BJ (cell line): Measurements from ENCODE around the gene TREML4. TPM values are rescaled to one million over a fixed set of nuclear protein-coding genes. Genes with fewer than 3 reads are reported as not detected.

Source experiments
- CTCF ChIA-PET: fragments of 350-600 bp; formaldehyde crosslinking; extraction: SDS; loops from one replicate; lab custom pipeline; 2021; ENCODE audit warnings: antibody characterized with exemption, inconsistent platforms; lab: Yijun Ruan, JAX
- POLR2A ChIA-PET: fragments of 300-600 bp; sonication (Branson Sonifier 250); formaldehyde crosslinking; extraction: SDS; loops from one replicate; lab custom pipeline; 2021; ENCODE audit warnings: antibody characterized with exemption; lab: Charles Lee
- DNase-seq: peaks from one replicate; pipeline ENCODE4 v3.0.0-alpha.2; 2011; ENCODE audit warnings: low read depth
- H3K27me3 ChIP-seq: 2 replicates; pipeline ENCODE4 v1.6.0; 2011; ENCODE audit warnings: low read length; ENCODE audit not compliant: control insufficient read depth, insufficient read depth
- H3K36me3 ChIP-seq: 2 replicates; pipeline ENCODE4 v1.5.1; 2011; ENCODE audit warnings: low read length; ENCODE audit not compliant: control insufficient read depth, insufficient read depth
- H3K4me3 ChIP-seq: 2 replicates; pipeline ENCODE4 v1.5.1; 2011; ENCODE audit warnings: low read depth, mild to moderate bottlenecking, control low read depth, low read length
- CTCF ChIP-seq: IDR thresholded peaks from 2 replicates; pipeline ENCODE4 v1.5.1; 2011; ENCODE audit warnings: low read depth, mild to moderate bottlenecking, control low read depth, inconsistent platforms, low read length, moderate library complexity; ENCODE audit not compliant: insufficient read depth
- polyA plus RNA-seq: library from polyadenylated mRNA; depleted of rRNA; stranded (reverse); fragments of >200 nt; gene quantifications from 2 replicates; pipeline ENCODE4 v1.2.3, GENCODE V29; 2011

TREML4 gene
- polyA plus RNA-seq, 1 experiment, result not detected

DNA sequence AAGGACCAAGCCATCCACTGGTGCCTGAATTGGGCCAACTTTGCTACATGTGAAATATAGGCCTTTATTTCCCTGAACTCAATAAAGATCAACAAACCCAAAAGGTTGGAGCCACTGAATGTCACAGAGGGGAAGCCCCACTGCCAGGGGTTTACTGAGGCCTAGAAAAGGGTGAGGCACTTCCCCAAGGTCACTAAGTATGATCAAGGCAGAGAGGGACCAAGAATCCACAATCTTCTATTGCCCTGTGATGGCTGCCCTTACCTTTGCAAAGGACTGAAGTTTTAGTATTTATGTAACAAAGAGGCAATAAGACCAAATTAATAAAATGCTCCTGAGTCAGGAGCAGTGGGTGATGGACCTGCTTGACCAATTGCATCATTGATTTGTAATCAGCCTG lies 40.3 kb downstream of the TREML4 start:
- no peaks in the 10 kb centered on the region for H3K27me3 ChIP-seq
- DNase-seq, result no peak
- H3K4me3 ChIP-seq, result no peak overlapping the region
- POLR2A ChIA-PET, result no interaction called here
- no peaks in the 10 kb centered on the region for H3K36me3 ChIP-seq
- no peak for TF ChIP-seq CTCF
- CTCF ChIA-PET, result no interaction called here

DNA sequence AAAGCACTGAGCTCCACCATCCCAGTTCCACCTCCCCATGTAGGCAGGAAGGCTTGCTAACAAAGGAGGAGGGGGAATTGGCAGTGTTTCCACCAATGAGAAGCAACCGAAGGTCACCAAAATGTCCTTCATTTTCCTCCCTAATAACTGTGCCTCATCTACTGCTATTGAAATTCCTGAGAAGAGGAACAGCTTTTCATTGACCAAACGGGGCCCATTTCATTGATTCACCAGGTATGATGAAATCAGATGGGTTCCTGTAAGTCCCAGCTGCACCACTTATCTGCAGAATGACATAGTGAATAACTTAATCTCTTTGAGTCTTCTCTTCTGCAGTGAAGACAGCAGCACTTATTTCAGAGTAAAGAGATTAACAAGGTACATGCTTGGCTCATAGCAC lies 41.0 kb downstream of the TREML4 start:
- TF ChIP-seq CTCF, result no peak
- DNase-seq, result no peak
- H3K4me3 ChIP-seq, result no peak overlapping the region
- H3K36me3 ChIP-seq, result no peaks in the 10 kb centered on the region
- H3K27me3 ChIP-seq, result no peaks in the 10 kb centered on the region
- ChIA-PET POLR2A (no interaction called here), CTCF (no interaction called here)

GRCh38 chr6:41269716-41270115 lies 41.6 kb downstream of the TREML4 start:
- ChIA-PET CTCF (interaction anchor here (1.6 kb wide), 1 partner anchor 10 kb away, joined by 4 read pairs; no protein-coding TSS in a partner anchor), POLR2A (no interaction called here)
- TF ChIP-seq CTCF, result no peak
- H3K4me3 ChIP-seq, result no peak overlapping the region
- H3K27me3 ChIP-seq, result no peaks in the 10 kb centered on the region
- no peak for DNase-seq
- no peaks in the 10 kb centered on the region for H3K36me3 ChIP-seq

DNA sequence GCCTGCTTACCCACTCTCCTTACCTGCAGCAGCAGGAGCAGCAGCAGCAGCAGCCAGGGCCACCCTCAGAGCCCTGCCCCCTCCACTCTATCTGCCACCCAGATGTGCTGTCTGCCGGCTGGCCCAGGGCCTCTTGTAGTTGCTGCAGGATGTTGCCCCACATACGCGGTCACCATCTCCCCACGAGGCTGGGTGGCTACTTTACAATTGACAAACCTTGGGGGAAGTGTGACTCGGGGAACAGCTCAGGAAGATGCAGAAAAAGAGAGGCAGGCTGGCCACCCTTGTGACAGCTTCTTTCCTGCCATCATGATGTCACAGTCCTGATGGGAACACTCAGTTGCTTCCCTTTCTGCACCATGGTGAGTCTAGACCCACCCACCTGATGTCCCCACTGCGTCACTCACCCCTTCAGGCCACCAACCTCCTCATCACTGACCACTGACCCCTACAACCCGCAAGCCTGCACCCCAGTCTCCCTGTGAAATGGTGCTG lies 43.8 kb downstream of the TREML4 start:
- no peak for TF ChIP-seq CTCF
- DNase-seq, result no peak
- H3K4me3 ChIP-seq, result no peak overlapping the region
- peaks cover 2% of the 10 kb centered on the region; the same call in 1 of the 2 replicates for H3K27me3 ChIP-seq
- no peaks in the 10 kb centered on the region for H3K36me3 ChIP-seq
- CTCF ChIA-PET, result no interaction called here
- POLR2A ChIA-PET, result no interaction called here

DNA sequence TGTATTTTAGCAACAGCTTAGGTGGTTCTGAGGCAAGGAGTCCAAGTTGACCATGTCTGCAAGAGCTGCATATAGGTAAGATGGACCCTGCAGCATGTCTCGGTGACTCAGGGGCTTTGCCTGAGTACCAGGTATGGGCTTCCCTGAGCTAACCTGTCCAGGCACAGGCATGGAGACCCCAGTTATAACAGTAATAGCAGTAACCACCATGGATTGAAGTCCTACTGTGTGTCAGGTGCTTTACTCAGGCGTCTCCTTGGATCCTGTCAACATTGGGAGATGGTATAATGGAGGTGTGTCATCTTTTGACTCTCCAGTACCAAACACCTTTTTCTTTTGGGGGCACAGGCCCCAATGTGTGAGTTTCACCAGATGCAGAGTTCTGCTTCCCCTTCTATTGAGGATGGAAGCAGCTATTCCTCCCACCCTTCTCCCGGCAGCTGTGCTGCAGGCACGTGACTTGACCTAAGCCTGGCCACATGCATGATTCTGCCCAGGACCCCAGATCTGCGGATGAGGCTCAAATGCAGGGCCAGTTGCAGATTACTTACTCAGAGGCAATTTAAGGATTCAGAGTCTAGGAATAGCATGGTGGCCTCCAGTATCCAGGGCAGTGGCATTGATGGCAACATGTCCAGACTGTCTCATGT lies 44.6 kb downstream of the TREML4 start:
- Histone ChIP-seq H3K4me3 (no peak overlapping the region), H3K27me3 (peaks cover 2% of the 10 kb centered on the region; the same call in 1 of the 2 replicates), H3K36me3 (no peaks in the 10 kb centered on the region)
- DNase-seq, result no peak
- TF ChIP-seq CTCF, result no peak
- POLR2A ChIA-PET, result no interaction called here
- CTCF ChIA-PET, result no interaction called here
